ENCODE measurements around the gene SDHAF1. TPM values are rescaled to one million over a fixed set of nuclear protein-coding genes. Genes with fewer than 3 reads are reported as not detected.

Gene SDHAF1
- polyA plus RNA-seq, 1 of the 3 experiments (the other 2 are of a cell fraction): 25.3 TPM

DNA sequence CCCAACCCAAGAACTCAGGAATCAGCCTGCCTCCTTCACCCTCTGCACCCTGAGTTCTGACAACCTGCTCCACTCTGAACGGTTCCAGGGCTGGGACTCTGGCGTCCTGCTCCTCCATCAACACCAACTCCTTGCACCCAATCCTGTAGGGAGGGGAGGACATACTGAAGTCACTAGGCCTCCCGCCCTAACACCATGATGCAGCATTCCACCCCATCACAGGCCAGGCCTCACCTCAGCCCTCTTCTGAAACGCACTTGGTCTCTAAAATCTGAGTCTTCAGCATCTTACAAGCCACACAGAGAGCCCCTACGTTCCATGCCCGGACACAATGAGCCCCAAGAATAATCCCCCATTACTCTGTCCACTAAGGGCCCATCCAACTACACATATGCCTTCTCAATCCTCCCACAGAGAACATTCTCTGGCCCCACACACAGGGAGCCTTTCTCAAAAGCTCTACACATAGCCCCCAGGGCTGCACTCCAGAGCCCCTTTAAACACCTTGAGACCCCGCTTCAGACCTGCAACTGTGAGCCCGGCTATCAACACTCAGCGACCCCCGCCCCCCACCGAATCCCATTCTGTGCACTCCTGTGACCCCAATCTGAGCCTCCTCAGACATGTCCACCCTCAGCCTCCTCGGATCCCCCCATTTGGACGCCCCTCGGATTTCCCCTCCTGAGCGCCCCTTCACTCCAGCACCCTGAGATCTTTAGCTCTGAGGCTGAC lies 18.5 kb downstream of the SDHAF1 start:
- Histone ChIP-seq H4K20me1 (ENCODE audit: insufficient read depth) (no peaks in the 10 kb centered on the region), H3K79me2 (ENCODE audit: insufficient read depth) (peaks cover 8% of the 10 kb centered on the region; the same call in 1 of the 2 replicates), H2AFZ (ENCODE audit: low read depth) (peak overlapping the region; percentile 71), H3K9ac (peak overlapping the region; percentile 78), H3K4me3 (ENCODE audit: low read depth in 2 of 2, low read length in 1 of 2) (peak overlapping the region; percentile 70 to 80), H3K36me3 (replicated peaks in 1 of 2; ENCODE audit: control insufficient read depth in 1 of 2, insufficient read depth in 2 of 2, low read length in 1 of 2) (peaks cover 0 to 19% of the 10 kb centered on the region in 2 experiments), H3K4me2 (peak overlapping the region; percentile 92), H3K27ac (ENCODE audit: low read depth in 2 of 2, low read length in 1 of 2) (peak overlapping the region; percentile 20 to 58; a peak in 2 of 4 replicates), H3K27me3 (ENCODE audit: insufficient read depth) (no peaks in the 10 kb centered on the region), H3K9me2 (no peaks in the 10 kb centered on the region), H3K4me1 (ENCODE audit: control insufficient read depth in 1 of 2, insufficient read depth in 2 of 2, low read depth in 1 of 2, low read length in 1 of 2) (peaks cover 5 to 26% of the 10 kb centered on the region in 2 experiments; a peak in 2 of 4 replicates), H3F3A (replicated peaks; ENCODE audit: insufficient read depth) (no peaks in the 10 kb centered on the region), H3K9me3 (no peaks in the 10 kb centered on the region)
- 22% methylated on average over 13 of the region's 15 CpGs for WGBS (ENCODE audit: low lambda C conversion rate)
- TF ChIP-seq RXRA (IDR thresholded peaks at IDR 0.05; ENCODE audit: borderline replicate concordance, low read depth) (no peak), FOXM1 (IDR thresholded peaks at IDR 0.05; ENCODE audit: low read depth) (no peak), FOSL2 (IDR thresholded peaks at IDR 0.05; ENCODE audit: borderline replicate concordance, low read depth) (no peak), CHD2 (IDR thresholded peaks at IDR 0.05; ENCODE audit: low read length, partially characterized antibody) (no peak), TEAD4 (IDR thresholded peaks at IDR 0.05; ENCODE audit: borderline replicate concordance, insufficient read depth) (no peak), NRF1 (IDR thresholded peaks at IDR 0.05; ENCODE audit: low read depth, low read length) (no peak)
- TF ChIP-seq, protein P1, sequence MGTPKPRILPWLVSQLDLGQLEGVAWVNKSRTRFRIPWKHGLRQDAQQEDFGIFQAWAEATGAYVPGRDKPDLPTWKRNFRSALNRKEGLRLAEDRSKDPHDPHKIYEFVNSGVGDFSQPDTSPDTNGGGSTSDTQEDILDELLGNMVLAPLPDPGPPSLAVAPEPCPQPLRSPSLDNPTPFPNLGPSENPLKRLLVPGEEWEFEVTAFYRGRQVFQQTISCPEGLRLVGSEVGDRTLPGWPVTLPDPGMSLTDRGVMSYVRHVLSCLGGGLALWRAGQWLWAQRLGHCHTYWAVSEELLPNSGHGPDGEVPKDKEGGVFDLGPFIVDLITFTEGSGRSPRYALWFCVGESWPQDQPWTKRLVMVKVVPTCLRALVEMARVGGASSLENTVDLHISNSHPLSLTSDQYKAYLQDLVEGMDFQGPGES (IDR thresholded peaks at IDR 0.05; ENCODE audit: low read depth, low read length): no peak
- TF ChIP-seq, protein P2, sequence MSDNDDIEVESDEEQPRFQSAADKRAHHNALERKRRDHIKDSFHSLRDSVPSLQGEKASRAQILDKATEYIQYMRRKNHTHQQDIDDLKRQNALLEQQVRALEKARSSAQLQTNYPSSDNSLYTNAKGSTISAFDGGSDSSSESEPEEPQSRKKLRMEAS (IDR thresholded peaks at IDR 0.05; ENCODE audit: low read depth): no peak
- CTCF ChIA-PET: interaction anchor here (0.8 to 1.5 kb wide), 3 partner anchors 17 to 76 kb away, joined by 3 read pairs; no protein-coding TSS in a partner anchor
- no peak for DNase-seq
- POLR2A ChIA-PET: interaction anchor here (0.8 to 1.4 kb wide), 4 partner anchors 18 to 113 kb away, joined by 4 to 6 read pairs (median 4); partner anchors contain the start of genes NFKBID, THAP8 and WDR62

DNA sequence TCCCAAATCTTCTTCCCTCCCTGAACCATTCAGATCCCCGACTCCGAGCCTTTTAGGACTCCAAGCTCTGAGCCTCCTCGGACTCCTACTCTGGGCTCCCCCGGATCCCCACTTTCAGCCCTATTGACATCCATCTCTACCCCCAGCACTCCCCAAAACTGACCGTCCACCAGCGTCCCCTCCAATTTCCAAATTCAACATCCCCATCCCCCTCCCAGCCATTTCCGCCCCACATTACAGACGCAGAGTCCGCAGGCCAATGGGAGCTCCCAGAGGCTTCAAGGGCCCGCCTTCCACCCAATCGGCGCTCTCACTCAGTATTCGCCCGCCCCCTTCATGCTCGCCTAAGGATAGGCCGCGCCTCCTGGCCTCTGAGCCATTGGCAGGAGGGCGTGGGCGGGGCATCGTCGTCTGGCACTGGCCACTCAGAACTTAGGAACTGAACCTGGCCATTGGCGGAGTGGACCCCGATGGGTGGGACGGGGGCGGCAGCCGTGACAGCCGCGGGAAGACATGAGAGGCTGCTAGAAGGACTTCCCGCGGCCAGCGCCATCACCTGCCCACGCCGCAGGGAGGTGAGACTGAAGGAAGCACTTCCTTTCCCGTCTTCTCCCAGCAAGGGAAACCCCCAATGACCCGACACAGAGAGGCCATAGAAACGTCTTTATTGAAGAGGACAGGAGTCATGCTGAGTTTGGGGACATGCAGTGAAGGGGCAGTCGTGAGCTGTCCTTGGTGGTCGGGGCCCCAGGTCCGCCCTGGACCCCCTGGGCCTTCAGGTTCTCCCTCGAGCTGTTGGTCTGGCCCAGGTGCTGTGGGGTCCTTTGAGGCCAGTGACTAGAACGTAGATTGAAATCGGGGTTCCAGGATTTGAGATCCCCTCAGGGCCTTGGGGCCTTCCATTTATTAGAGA lies 19.3 kb downstream of the SDHAF1 start, which contains the start of gene ALKBH6:
ALKBH6 (minus strand) TSS at position 202 of the 913 bp plus-strand sequence. CDS start 816 bp downstream, outside the sequence.
- no peaks in the 10 kb centered on the region for H3K9me2 ChIP-seq
- H3F3A ChIP-seq (replicated peaks; ENCODE audit: insufficient read depth): no peaks in the 10 kb centered on the region
- H3K4me2 ChIP-seq: peak within 1 kb of the TSS; percentile 92
- peaks cover 5 to 21% of the 10 kb centered on the region in 2 experiments; a peak in 2 of 4 replicates for H3K4me1 ChIP-seq (ENCODE audit: control insufficient read depth in 1 of 2, insufficient read depth in 2 of 2, low read depth in 1 of 2, low read length in 1 of 2)
- H3K79me2 ChIP-seq (ENCODE audit: insufficient read depth): peaks cover 8% of the 10 kb centered on the region; the same call in 1 of the 2 replicates
- H3K9me3 ChIP-seq: no peaks in the 10 kb centered on the region
- H3K36me3 ChIP-seq (replicated peaks in 1 of 2; ENCODE audit: control insufficient read depth in 1 of 2, insufficient read depth in 2 of 2, low read length in 1 of 2): peaks cover 0 to 24% of the 10 kb centered on the region in 2 experiments
- CTCF ChIA-PET: interaction anchor here (0.8 to 1.5 kb wide), 3 partner anchors 16 to 77 kb away, joined by 3 read pairs; no protein-coding TSS in a partner anchor
- H3K27me3 ChIP-seq (ENCODE audit: insufficient read depth): no peaks in the 10 kb centered on the region
- H3K27ac ChIP-seq (ENCODE audit: low read depth in 2 of 2, low read length in 1 of 2): peak within 1 kb of the TSS; percentile 20 to 58; a peak in 2 of 4 replicates
- POLR2A ChIA-PET: interaction anchor here (0.8 to 1.4 kb wide), 4 partner anchors 18 to 114 kb away, joined by 4 to 6 read pairs (median 4); partner anchors contain the start of genes NFKBID, THAP8 and WDR62
- peak within 1 kb of the TSS; percentile 71 for H2AFZ ChIP-seq (ENCODE audit: low read depth)
- H3K4me3 ChIP-seq (ENCODE audit: low read depth in 2 of 2, low read length in 1 of 2): peak within 1 kb of the TSS; percentile 70 to 80
- peak within 1 kb of the TSS; percentile 78 for H3K9ac ChIP-seq
- WGBS (ENCODE audit: low lambda C conversion rate): under 1% methylated on average over 34 of the region's 42 CpGs
- peak; percentile 98 for DNase-seq
- H4K20me1 ChIP-seq (ENCODE audit: insufficient read depth): no peaks in the 10 kb centered on the region
- TF ChIP-seq RFX5 (IDR thresholded peaks at IDR 0.05; ENCODE audit: low read length): 0 out of 2 replicates have a peak, but pooled peaks have one; percentile 14
- TF ChIP-seq JUND (IDR thresholded peaks at IDR 0.05): no peak
- TF ChIP-seq MXI1 (IDR thresholded peaks at IDR 0.05; ENCODE audit: low read depth, low read length): peak; percentile 97
- TF ChIP-seq TAF1 (IDR thresholded peaks at IDR 0.05; ENCODE audit: borderline replicate concordance, low read depth, low read length): peak; percentile 49; the same call in 1 of the 2 replicates
- TF ChIP-seq ELF1 (IDR thresholded peaks at IDR 0.05): peak; percentile 86; the same call in 1 of the 2 replicates
- no peak for TF ChIP-seq FOSL2 (IDR thresholded peaks at IDR 0.05; ENCODE audit: borderline replicate concordance, low read depth)
- TF ChIP-seq RXRA (IDR thresholded peaks at IDR 0.05; ENCODE audit: borderline replicate concordance, low read depth): no peak
- no peak for TF ChIP-seq EZH2phosphoT487 (IDR thresholded peaks at IDR 0.05; ENCODE audit: borderline replicate concordance, low read depth)
- peak; percentile 58; the same call in 1 of the 2 replicates for TF ChIP-seq GABPA (IDR thresholded peaks at IDR 0.05; ENCODE audit: low read depth)
- TF ChIP-seq YY1 (IDR thresholded peaks at IDR 0.05; ENCODE audit: low read depth): peak; percentile 9; the same call in 1 of the 2 replicates
- TF ChIP-seq MEF2A (IDR thresholded peaks at IDR 0.05; ENCODE audit: borderline replicate concordance, low read depth): no peak
- TF ChIP-seq, protein P2 (IDR thresholded peaks at IDR 0.05; ENCODE audit: low read depth): peak; percentile 69
- no peak for TF ChIP-seq SMC3 (IDR thresholded peaks at IDR 0.05; ENCODE audit: low read depth, low read length)
- TF ChIP-seq, protein P3, sequence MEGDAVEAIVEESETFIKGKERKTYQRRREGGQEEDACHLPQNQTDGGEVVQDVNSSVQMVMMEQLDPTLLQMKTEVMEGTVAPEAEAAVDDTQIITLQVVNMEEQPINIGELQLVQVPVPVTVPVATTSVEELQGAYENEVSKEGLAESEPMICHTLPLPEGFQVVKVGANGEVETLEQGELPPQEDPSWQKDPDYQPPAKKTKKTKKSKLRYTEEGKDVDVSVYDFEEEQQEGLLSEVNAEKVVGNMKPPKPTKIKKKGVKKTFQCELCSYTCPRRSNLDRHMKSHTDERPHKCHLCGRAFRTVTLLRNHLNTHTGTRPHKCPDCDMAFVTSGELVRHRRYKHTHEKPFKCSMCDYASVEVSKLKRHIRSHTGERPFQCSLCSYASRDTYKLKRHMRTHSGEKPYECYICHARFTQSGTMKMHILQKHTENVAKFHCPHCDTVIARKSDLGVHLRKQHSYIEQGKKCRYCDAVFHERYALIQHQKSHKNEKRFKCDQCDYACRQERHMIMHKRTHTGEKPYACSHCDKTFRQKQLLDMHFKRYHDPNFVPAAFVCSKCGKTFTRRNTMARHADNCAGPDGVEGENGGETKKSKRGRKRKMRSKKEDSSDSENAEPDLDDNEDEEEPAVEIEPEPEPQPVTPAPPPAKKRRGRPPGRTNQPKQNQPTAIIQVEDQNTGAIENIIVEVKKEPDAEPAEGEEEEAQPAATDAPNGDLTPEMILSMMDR (IDR thresholded peaks at IDR 0.05): no peak
- peak; percentile 97 for TF ChIP-seq CHD2 (IDR thresholded peaks at IDR 0.05; ENCODE audit: low read length, partially characterized antibody)
- TF ChIP-seq SIN3A (IDR thresholded peaks at IDR 0.05; ENCODE audit: borderline replicate concordance, low read depth, low read length): peak; percentile 92; the same call in 1 of the 2 replicates
